GM12801 (cell line): Measurements from ENCODE around the gene IDUA.

ENCODE experiments used
- CTCF ChIP-seq: IDR thresholded peaks from one replicate; pipeline ENCODE4 v1.5.1; 2011; ENCODE audit warnings: control low read depth; ENCODE audit not compliant: insufficient read length; ENCODE audit errors: extremely low read depth

Gene IDUA

GRCh38 chr4:963276-964225 is 23.3 kb upstream of the IDUA start:
- no peak for TF ChIP-seq CTCF

- TF ChIP-seq CTCF = no peak
Observed at GRCh38 chr4:964346-965025, 22.4 kb upstream of the IDUA start.

GRCh38 chr4:965048-965765 is 21.6 kb upstream of the IDUA start:
- no peak for TF ChIP-seq CTCF

GRCh38 chr4:965766-966134 is 21.1 kb upstream of the IDUA start:
- no peak for TF ChIP-seq CTCF

GRCh38 chr4:966266-967112 is 20.4 kb upstream of the IDUA start:
- no peak for TF ChIP-seq CTCF

- no peak for TF ChIP-seq CTCF
Observed at GRCh38 chr4:967113-968104, 19.4 kb upstream of the IDUA start.
